Right ventricle myocardium inferior (tissue), 1 donor: ENCODE data around the gene LMNA. TPM values are rescaled to one million over a fixed set of nuclear protein-coding genes. Genes with fewer than 3 reads are reported as not detected.
"Not testable (repeated sequence)": the region's sequence is repeated elsewhere in the genome, so short reads cannot be mapped to it uniquely, and the experiment has no call there.

ENCODE experiments used
- ATAC-seq: fragments of 200-7000 bp; cut with Tn5 transposase; one replicate; pipeline ENCODE4 v1.9.1; 2020; ENCODE audit warnings: mild to moderate bottlenecking, moderate library complexity
- DNase-seq: peaks from one replicate; pipeline ENCODE4 v3.0.0; 2021; ENCODE audit errors: missing footprints
- intact Hi-C: fragments of 100-400 bp; cut with DNase I; formaldehyde crosslinking; loops from one replicate; pipeline ENCODE4 v1.11.0; 2022
- total RNA-seq: library from RNA; stranded (reverse); fragmentation: NEBNext Ultra II Directional; extraction: Animal tissue kit (Norgen Biotek cat#: 25700); gene quantifications from one replicate; pipeline ENCODE4 v1.2.1, GENCODE V29; 2021
- donor health status: DM: no; HTN: yes; CAD: no; lungs with severe emphysema.

The LMNA gene
- total RNA-seq, 1 donor from 2014 or later = 288 TPM

DNA sequence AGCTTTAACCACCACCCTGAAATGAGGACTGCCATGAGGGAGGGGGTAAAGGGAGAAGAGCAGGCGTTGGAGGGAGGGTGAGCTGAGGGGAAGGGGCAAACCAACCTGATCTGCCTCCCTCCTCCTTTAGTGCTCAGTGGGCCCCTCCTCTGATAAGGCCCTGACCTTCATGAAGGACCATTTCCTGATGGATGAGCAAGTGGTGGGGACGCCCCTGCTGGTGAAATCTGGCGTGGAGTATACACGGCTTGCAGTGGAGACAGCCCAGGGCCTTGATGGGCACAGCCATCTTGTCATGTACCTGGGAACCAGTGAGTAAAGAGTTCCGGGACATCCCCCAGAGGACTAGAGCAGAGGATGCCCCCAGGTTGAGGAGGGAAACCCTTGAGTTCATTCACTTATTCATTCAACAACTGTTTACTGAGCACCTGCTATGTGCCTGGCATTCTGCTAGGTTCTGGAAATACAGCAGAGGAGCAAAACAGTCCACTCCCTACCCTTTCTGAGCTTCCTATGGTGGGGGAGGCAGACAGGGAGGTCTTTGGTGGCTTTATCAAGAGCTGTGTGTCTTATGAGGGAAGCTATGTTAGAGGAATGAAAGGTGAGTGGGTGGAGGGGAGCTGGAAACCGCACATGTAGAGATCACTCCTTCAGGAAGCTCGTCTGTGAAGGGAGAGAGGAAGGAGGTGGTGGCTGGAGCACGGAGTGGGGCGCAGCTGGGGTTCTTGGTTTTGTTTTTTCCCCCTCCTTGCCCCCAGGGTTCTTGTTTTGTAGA, 58.4 kb downstream of the LMNA start:
- intact Hi-C loops = no loop called here
- DNase-seq (no peak), ATAC-seq (no peak)

DNA sequence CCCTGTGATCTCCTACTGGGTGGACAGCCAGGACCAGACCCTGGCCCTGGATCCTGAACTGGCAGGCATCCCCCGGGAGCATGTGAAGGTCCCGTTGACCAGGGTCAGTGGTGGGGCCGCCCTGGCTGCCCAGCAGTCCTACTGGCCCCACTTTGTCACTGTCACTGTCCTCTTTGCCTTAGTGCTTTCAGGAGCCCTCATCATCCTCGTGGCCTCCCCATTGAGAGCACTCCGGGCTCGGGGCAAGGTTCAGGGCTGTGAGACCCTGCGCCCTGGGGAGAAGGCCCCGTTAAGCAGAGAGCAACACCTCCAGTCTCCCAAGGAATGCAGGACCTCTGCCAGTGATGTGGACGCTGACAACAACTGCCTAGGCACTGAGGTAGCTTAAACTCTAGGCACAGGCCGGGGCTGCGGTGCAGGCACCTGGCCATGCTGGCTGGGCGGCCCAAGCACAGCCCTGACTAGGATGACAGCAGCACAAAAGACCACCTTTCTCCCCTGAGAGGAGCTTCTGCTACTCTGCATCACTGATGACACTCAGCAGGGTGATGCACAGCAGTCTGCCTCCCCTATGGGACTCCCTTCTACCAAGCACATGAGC, 62.2 kb downstream of the LMNA start:
- ATAC-seq (no peak), DNase-seq (no peak)
- intact Hi-C loops = no loop called here

DNA sequence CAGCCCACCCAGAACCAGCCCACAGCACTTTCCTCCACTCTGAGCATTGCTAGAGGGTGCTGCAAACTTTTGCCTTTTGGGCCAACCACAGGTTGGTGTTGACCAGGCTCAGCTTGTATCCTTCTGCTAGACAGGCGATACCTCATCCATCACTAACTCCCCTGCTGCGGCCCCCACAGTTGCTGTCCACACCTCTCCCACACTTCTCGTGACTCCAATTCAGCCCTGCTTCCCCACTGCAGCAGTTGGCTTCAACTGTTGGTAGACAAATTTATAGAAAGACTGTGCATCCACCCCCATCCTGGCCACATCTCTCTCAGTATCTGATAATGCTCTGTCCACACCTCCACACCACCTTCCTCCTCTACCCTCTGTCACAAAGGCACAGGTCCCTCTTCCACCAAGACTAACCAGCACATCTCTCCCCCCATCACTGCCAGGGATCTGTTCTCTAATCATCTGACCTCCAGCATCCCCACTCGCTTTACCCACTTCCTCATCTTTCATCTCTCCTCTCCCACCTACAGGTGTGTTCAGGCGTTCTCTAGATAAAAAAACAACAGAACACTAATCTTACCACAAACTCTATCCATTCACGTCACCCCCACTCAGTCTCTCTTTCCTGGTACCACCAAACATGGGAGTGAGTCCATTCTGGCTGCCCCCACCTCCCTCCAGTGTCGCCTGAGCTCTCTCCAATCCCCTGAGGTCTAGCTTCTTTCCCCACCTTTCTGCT, 63.6 kb downstream of the LMNA start:
- DNase-seq = no peak
- intact Hi-C loops = no loop called here

DNA sequence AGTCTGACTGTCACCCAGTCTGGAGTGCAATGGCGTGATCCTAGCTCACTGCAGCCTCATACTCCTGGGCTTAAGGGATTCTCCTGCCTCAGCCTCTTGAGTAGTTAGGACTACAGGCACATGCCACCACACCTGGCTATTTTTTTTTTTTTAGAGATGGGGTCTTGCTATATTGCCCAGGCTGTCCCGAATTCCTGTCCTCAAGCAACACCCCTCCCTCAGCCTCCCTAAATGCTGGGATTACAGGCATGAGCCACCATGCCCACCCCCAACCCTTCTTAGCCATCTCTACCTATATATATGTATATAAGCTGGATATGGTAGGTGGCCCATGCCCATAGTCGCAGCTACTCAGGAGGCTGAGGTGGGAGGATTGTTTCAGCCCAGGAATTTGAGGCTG, 66.0 kb downstream of the LMNA start:
- DNase-seq = no peak
- ATAC-seq = no peak
- intact Hi-C loops = no loop called here

More for the DNA sequence above, 63.6 kb downstream of the LMNA start:
- ATAC-seq = no peak

DNA sequence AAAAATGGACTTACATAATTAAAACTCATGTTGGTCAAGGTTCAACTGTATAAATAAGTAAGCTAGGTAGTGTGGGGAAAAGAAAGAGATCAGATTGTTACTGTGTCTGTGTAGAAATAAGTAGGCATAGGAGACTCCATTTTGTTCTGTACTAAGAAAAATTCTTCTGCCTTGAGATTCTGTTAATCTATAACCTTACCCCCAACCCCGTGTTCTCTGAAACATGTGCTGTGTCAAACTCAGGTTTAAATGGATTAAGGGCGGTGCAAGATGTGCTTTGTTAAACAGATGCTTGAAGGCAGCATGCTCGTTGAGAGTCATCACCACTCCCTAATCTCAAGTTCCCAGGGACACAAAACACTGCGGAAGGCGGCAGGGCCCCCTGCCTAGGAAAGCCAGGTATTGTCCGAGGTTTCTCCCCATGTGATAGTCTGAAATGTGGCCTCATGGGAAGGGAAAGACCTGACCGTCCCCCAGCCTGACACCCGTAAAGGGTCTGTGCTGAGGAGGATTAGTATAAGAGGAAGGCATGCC, 66.9 kb downstream of the LMNA start:
- intact Hi-C loops, DNase-seq, ATAC-seq: not testable (repeated sequence)

DNA sequence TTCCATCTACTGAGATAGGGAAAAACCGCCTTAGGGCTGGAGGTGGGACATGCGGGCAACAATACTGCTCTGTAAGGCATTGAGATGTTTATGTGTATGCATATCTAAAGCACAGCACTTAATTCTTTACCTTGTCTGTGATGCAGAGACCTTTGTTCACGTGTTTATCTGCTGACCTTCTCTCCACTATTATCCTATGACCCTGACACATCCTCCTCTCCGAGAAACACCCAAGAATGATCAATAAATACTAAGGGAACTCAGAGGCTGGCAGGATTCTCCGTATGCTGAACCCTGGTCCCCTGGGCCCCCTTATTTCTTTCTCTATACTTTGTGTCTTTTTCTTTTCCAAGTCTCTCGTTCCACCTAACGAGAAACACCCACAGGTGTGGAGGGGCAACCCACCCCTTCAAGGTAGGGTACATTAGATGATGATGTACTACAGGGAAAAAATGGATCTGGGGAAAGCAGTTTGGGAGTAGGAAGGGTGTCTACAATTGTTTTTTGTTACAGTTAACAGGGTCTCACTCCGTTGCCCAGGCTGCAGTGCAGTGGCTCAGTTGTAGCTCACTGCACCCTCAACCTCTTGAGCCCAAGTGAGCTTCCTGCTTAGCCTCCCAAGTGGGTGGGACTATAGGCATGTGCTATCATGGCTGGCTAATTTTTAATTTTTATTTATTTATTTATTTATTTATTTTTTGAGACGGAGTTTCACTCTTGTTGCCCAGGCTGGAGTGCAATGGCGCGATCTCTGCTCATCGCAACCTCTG, 67.7 kb downstream of the LMNA start:
- ATAC-seq, intact Hi-C loops, DNase-seq: not testable (repeated sequence)

DNA sequence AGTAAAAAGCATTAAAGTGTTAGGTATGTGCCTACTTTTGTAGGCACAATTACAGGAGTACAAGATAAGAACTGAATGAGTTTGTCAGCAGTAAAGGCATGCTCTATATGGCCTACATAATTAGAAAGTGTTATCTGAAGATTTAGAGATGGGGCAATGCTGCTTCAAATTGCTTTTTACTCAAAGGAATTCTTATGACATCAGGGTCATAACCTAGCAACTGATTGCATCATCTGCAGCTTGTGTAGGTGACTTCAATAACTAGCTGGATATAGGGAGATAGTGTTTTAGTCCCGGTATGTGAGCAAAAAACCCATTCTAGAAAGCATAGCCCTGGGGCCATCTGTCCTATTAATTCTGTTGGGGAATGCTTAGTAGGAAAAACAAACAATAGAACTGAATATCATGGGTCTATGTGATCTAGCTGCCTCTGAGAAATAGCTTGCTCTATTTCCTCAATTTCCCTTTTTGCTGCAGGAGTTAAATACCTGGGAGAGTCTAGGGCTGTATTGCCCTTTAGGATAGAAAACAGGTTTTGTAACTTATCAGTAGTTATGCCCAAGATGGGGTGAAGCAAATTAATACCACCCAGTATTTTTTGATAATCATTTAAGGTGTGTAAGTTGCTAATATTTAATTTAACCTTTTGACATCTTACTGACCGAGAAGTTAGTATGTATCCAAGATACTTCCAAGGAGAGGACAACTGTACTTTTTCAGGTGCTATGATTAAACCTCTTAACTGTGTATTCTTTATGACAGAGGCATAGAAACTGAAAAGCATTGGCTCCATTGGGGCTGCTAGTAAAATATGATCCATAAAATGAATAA, 72.1 kb downstream of the LMNA start:
- DNase-seq, intact Hi-C loops, ATAC-seq: not testable (repeated sequence)

Other genes starting within 250 kb of the LMNA start
- gene RIT1, start 203.4 kb upstream of the LMNA start, total RNA-seq = 21.7 TPM
- 22.0 TPM for gene KHDC4, start 180.3 kb upstream of the LMNA start, total RNA-seq
- gene RXFP4, start 173.1 kb upstream of the LMNA start, total RNA-seq = not detected
- 61.8 TPM for gene ARHGEF2, start 136.2 kb upstream of the LMNA start, total RNA-seq
- gene SSR2, start 93.8 kb upstream of the LMNA start, total RNA-seq = 79.9 TPM
- 33.5 TPM for gene UBQLN4, start 60.9 kb upstream of the LMNA start, total RNA-seq
- gene LAMTOR2, start 59.9 kb upstream of the LMNA start, total RNA-seq = 63.8 TPM
- gene RAB25, start 53.6 kb upstream of the LMNA start, total RNA-seq = not detected
- 0.24 TPM for gene MEX3A, start 32.2 kb upstream of the LMNA start, total RNA-seq
- gene SEMA4A, start 38.9 kb downstream of the LMNA start, total RNA-seq = 2.2 TPM
- gene SLC25A44, start 79.4 kb downstream of the LMNA start, total RNA-seq = 16.3 TPM
- gene PMF1, start 98.3 kb downstream of the LMNA start, total RNA-seq = 68.6 TPM
- gene BGLAP, start 127.5 kb downstream of the LMNA start, total RNA-seq = 0.32 TPM
- gene PAQR6, start 133.3 kb downstream of the LMNA start, total RNA-seq = 0.54 TPM
- 91.6 TPM for gene SMG5, start 168.1 kb downstream of the LMNA start, total RNA-seq
- 1.4 TPM for gene TMEM79, start 169.6 kb downstream of the LMNA start, total RNA-seq
- gene GLMP, start 181.0 kb downstream of the LMNA start, total RNA-seq = 16.4 TPM
- gene VHLL, start 184.6 kb downstream of the LMNA start, total RNA-seq = not detected
- gene CCT3, start 223.6 kb downstream of the LMNA start, total RNA-seq = 137 TPM
- not detected for gene TSACC, start 223.8 kb downstream of the LMNA start, total RNA-seq